GM12878 (cell line): ENCODE measurements around the gene ANP32B. TPM values are rescaled to one million over a fixed set of nuclear protein-coding genes. Genes with fewer than 3 reads are reported as not detected.

Experiments
- ATAC-seq: fragments of 200-7000 bp; cut with Tn5 transposase; 3 replicates; pipeline ENCODE4 v1.9.1; 2020; ENCODE audit warnings: mild to moderate bottlenecking, moderate library complexity
- BruUV-seq: library from RNA; stranded (reverse); fragments of 400-500 nt; replicated peaks from 2 replicates; lab custom pipeline; 2021; lab: Mats Ljungman, UMichigan
- CTCF ChIA-PET: fragments of 300-600 bp; sonication (Branson Sonifier 250); formaldehyde crosslinking; extraction: SDS; loops from one replicate; lab custom pipeline; 2021; ENCODE audit warnings: inconsistent platforms; lab: Yijun Ruan, JAX
- POLR2A ChIA-PET: fragments of 350-600 bp; formaldehyde crosslinking; extraction: SDS; loops from one replicate; lab custom pipeline; 2021; ENCODE audit warnings: inconsistent platforms; lab: Charles Lee
- RAD21 ChIA-PET: fragments of 300-600 bp; sonication (Branson Sonifier 250); formaldehyde crosslinking; loops from one replicate; lab custom pipeline; 2023; ENCODE audit warnings: antibody characterized with exemption; ENCODE audit not compliant: unreplicated experiment; lab: Charles Lee
- SMC1A ChIA-PET: fragments of 300-600 bp; sonication (Branson Sonifier 250); formaldehyde crosslinking; loops from one replicate; lab custom pipeline; 2023; ENCODE audit not compliant: unreplicated experiment, uncharacterized antibody; lab: Charles Lee
- DNase-seq: peaks from one replicate; pipeline ENCODE4 v3.0.0-alpha.2; 2011; ENCODE audit warnings: low read depth, low spot score
- FAIRE-seq: peaks from 3 replicates; lab custom pipeline; 2011; peaks lifted over from hg19 to GRCh38; lab: Jason Lieb, UNC
- H2AFZ ChIP-seq: 2 replicates; pipeline ENCODE4 v1.6.0; 2011; ENCODE audit warnings: low read depth, low read length, control low read depth; ENCODE audit not compliant: control insufficient read depth
- H3K27ac ChIP-seq: 2 replicates; pipeline ENCODE4 v1.5.1; 2011; ENCODE audit warnings: control low read depth; ENCODE audit not compliant: control insufficient read depth, insufficient read depth
- H3K27me3 ChIP-seq, 2 experiments: replicated peaks in 1 of 2; 2 replicates each; pipeline versions ENCODE4 v1.6.0 to v1.6.1; 2011; ENCODE audit warnings: low read length in 1 of 2; ENCODE audit not compliant: control insufficient read depth in 2 of 2, insufficient read depth in 2 of 2
- H3K36me3 ChIP-seq, 2 experiments: 2 replicates each; pipeline ENCODE4 v1.5.1; 2011; ENCODE audit warnings: low read length in 1 of 2; ENCODE audit not compliant: control insufficient read depth in 2 of 2, insufficient read depth in 2 of 2
- H3K4me1 ChIP-seq: 2 replicates; pipeline ENCODE4 v1.6.1; 2011; ENCODE audit warnings: mild to moderate bottlenecking, low read length, moderate library complexity, mixed read lengths; ENCODE audit not compliant: control insufficient read depth, insufficient read depth
- H3K4me2 ChIP-seq: 2 replicates; pipeline ENCODE4 v1.6.0; 2011; ENCODE audit warnings: control low read depth; ENCODE audit not compliant: control insufficient read depth, insufficient read depth
- H3K4me3 ChIP-seq: fragments of 200-600 bp; sonication (generic); 2 replicates; pipeline ENCODE4 v1.5.1; 2016
- H3K79me2 ChIP-seq: 2 replicates; pipeline ENCODE4 v1.6.0; 2011; ENCODE audit warnings: low read length; ENCODE audit not compliant: control insufficient read depth, insufficient read depth
- H3K9ac ChIP-seq: 2 replicates; pipeline ENCODE4 v1.8.0; 2011; ENCODE audit warnings: low read length, control low read depth, mixed read lengths; ENCODE audit not compliant: control insufficient read depth, insufficient read depth
- H3K9me3 ChIP-seq: replicated peaks from 3 replicates; pipeline ENCODE4 v1.5.1; 2011; ENCODE audit warnings: mild to moderate bottlenecking, low read length; ENCODE audit not compliant: control insufficient read depth, insufficient read depth
- H4K20me1 ChIP-seq: 2 replicates; pipeline ENCODE4 v1.6.0; 2011; ENCODE audit not compliant: control insufficient read depth, insufficient read depth
- BMI1 ChIP-seq: fragments of 450-650 bp; IDR thresholded peaks from 2 replicates; pipeline ENCODE4 v1.6.1; 2016; ENCODE audit warnings: mild to moderate bottlenecking, moderate library complexity, borderline replicate concordance
- CBFB ChIP-seq: IDR thresholded peaks from 2 replicates; pipeline ENCODE4 v1.6.1; 2016; ENCODE audit warnings: antibody characterized with exemption, low read depth
- CHD4 ChIP-seq: fragments of 200-600 bp; sonication (generic); IDR thresholded peaks from 2 replicates; pipeline ENCODE4 v1.6.1; 2016; ENCODE audit warnings: mild to moderate bottlenecking
- EGR1 ChIP-seq, 2 experiments: IDR thresholded peaks; 1 replicate in 1 of 2; 2 replicates in 1 of 2; pipeline ENCODE4 v1.6.1; 2011 to 2012; ENCODE audit warnings: low read depth in 2 of 2, low read length in 2 of 2, borderline replicate concordance in 1 of 2, mild to moderate bottlenecking in 1 of 2, moderate library complexity in 1 of 2
- GABPA ChIP-seq: IDR thresholded peaks from 2 replicates; pipeline ENCODE4 v1.6.1; 2014; ENCODE audit warnings: antibody characterized with exemption, low read depth, mild to moderate bottlenecking, inconsistent platforms
- HCFC1 ChIP-seq: fragments of 150-350 bp; IDR thresholded peaks from 2 replicates; pipeline ENCODE4 v1.6.1; 2014; ENCODE audit warnings: low read length
- MYC ChIP-seq: IDR thresholded peaks from 2 replicates; pipeline ENCODE4 v1.6.1; 2011; ENCODE audit warnings: mild to moderate bottlenecking, low read length, moderate library complexity, inconsistent platforms; ENCODE audit not compliant: insufficient read depth, insufficient replicate concordance, insufficient read length, severe bottlenecking
- NR2C2 ChIP-seq: IDR thresholded peaks from 2 replicates; pipeline ENCODE4 v1.6.1; 2011; ENCODE audit warnings: borderline replicate concordance, low read depth; ENCODE audit not compliant: control insufficient read depth, insufficient read length
- POLR2A ChIP-seq: IDR thresholded peaks from 2 replicates; pipeline ENCODE4 v1.6.1; 2011; ENCODE audit warnings: low read depth, mild to moderate bottlenecking, low read length
- YY1 ChIP-seq: IDR thresholded peaks from 2 replicates; pipeline ENCODE4 v1.6.1; 2011; ENCODE audit warnings: low read depth, mild to moderate bottlenecking, low read length
- WGBS: methylation state at CpG from one replicate; pipeline ENCODE4 v1.1.6; 2016; ENCODE audit warnings: low lambda C conversion rate; ENCODE audit not compliant: insufficient replicate concordance, insufficient coverage; ENCODE audit errors: missing lambda C conversion rate; 5-methylcytosine and 5-hydroxymethylcytosine counted together
- in situ Hi-C: fragments of 300-500 bp; cut with MboI; formaldehyde crosslinking; loops from 9 replicates; pipeline ENCODE4 v1.14.3; 2018; ENCODE audit warnings: mixed read lengths
- intact Hi-C: fragments of 100-400 bp; cut with micrococcal nuclease; formaldehyde crosslinking; loops from one replicate; pipeline ENCODE4 v1.14.2; 2022; ENCODE audit not compliant: unreplicated experiment
- polyA plus RNA-seq, 11 experiments: library from polyadenylated mRNA; depleted of rRNA in 4 of 11; unstranded in 6 of 11; stranded (reverse) in 5 of 11; fragments of >200 nt; fragmentation: Nextera tagmentation in 4 of 11; fragmentation: Illumina TruSeq in 1 of 11; extraction: Ambion mirVana in 4 of 11; extraction: Trizol in 1 of 11; gene quantifications; 1 replicate in 1 of 11; 2 replicates in 10 of 11; pipeline versions ENCODE4 v1.2.1 to v1.2.3, GENCODE V29; 2011 to 2016; ENCODE audit warnings: inconsistent platforms in 2 of 11, missing spikeins in 2 of 11, low read depth in 1 of 11
- total RNA-seq, 4 experiments: library from RNA; depleted of rRNA in 3 of 4; stranded (reverse); fragments of >200 nt in 3 of 4; fragmentation: Illumina TruSeq in 1 of 4; extraction: Trizol in 1 of 4; gene quantifications; 2 replicates each; pipeline versions ENCODE4 v1.2.1 to v1.2.3, GENCODE V29; 2013 to 2021
- TF ChIP-seq, protein P1 (sequence below): IDR thresholded peaks from 2 replicates; pipeline ENCODE4 v1.6.1; 2011; ENCODE audit warnings: mild to moderate bottlenecking, low read depth, low read length, moderate library complexity; ENCODE audit not compliant: insufficient replicate concordance

The ANP32B gene
- total and polyA plus RNA-seq, 10 of the 15 experiments (the other 5 are each of a cell fraction or from before 2014, with no cell fraction given), result 24.5 to 419 (median 171) TPM

DNA sequence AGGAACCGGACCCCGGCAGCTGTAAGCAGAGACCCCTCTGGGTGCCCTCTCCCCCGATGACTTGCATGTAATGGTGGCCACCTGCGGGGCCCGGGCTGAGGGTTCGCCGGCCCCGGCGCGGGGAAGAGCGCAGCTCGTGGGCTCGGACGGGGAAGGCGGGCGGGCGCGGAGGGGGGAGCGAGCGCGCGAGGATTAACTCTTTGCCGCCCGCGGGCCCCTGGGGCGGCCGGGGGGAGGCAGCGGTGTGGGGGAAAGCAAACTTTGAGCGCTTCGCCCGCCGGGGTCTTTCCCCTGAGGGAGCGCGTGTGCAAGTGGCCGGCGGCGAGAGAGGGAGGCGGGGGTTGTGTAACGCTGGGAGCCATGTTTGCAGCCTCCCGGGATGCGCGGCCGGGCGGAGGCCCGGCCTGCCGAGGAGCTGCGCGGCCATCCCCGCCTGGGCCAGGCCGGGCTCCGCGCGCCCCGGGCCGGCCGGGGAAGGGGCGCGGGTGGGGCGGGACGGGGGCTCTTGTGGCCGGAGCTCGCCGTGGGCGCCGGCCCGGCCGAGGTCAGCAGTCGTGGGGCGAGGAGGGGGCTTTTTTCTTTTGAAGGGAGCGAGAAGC, 547 bp downstream of the ANP32B start:
- CTCF ChIA-PET, result interaction anchor here (1.1 to 3.6 kb wide), 4 partner anchors 16 to 62 kb away, joined by 3 to 26 read pairs (median 4); partner anchors contain the start of gene TRMO
- RAD21 ChIA-PET, result interaction anchor here (1.2 to 1.8 kb wide), 3 partner anchors 50 to 346 kb away, joined by 3 to 9 read pairs (median 3); no protein-coding TSS in a partner anchor
- no peaks in the 10 kb centered on the region for H3K36me3 ChIP-seq
- 0 out of 2 replicates have a peak overlapping the region, but pooled peaks have one; percentile 9 for H3K4me2 ChIP-seq
- H3K4me1 ChIP-seq, result peaks cover 18% of the 10 kb centered on the region
- peaks cover 64% of the 10 kb centered on the region for H3K79me2 ChIP-seq
- in situ Hi-C loops, result no loop called here
- no peaks in the 10 kb centered on the region for H3K9me3 ChIP-seq
- WGBS, result under 1% methylated on average over 59 of the region's 70 CpGs
- H3K9ac ChIP-seq, result peak overlapping the region; percentile 99
- peak overlapping the region; percentile 34 for H2AFZ ChIP-seq
- H3K27ac ChIP-seq, result peak overlapping the region; percentile 99
- H4K20me1 ChIP-seq, result no peaks in the 10 kb centered on the region
- POLR2A ChIA-PET, result interaction anchor here (0.5 to 2.0 kb wide), 6 partner anchors 62 to 273 kb away, joined by 3 to 7 read pairs (median 6); partner anchors contain the start of genes NANS and TRMO
- TSS peak; percentile 45 for BruUV-seq
- peak; percentile 25 for ATAC-seq
- no peaks in the 10 kb centered on the region for H3K27me3 ChIP-seq
- no peak for FAIRE-seq
- SMC1A ChIA-PET, result interaction anchor here (0.8 to 0.9 kb wide), 2 partner anchors 24 to 55 kb away, joined by 3 read pairs; no protein-coding TSS in a partner anchor
- intact Hi-C loops, result loop anchor here (2.0 kb wide), 2 partner anchors 51 to 61 kb away; partner anchors contain the start of gene TRMO
- DNase-seq, result no peak
- TF ChIP-seq BMI1, result no peak
- TF ChIP-seq, protein P1, sequence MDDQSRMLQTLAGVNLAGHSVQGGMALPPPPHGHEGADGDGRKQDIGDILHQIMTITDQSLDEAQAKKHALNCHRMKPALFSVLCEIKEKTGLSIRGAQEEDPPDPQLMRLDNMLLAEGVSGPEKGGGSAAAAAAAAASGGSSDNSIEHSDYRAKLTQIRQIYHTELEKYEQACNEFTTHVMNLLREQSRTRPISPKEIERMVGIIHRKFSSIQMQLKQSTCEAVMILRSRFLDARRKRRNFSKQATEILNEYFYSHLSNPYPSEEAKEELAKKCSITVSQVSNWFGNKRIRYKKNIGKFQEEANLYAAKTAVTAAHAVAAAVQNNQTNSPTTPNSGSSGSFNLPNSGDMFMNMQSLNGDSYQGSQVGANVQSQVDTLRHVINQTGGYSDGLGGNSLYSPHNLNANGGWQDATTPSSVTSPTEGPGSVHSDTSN, result no peak
- peak; percentile 71; the same call in 1 of the 2 replicates for TF ChIP-seq YY1
- no peak for TF ChIP-seq GABPA
- TF ChIP-seq HCFC1, result no peak
- peak in 1 of 2 experiments; percentile 15; a peak in 1 of 3 replicates for TF ChIP-seq EGR1 (IDR thresholded peaks at IDR 0.05; ENCODE audit: borderline replicate concordance in 1 of 2, low read depth in 2 of 2, low read length in 2 of 2)
- TF ChIP-seq MYC, result peak; percentile 39
- TF ChIP-seq CHD4, result no peak
- TF ChIP-seq NR2C2, result no peak
- peak; percentile 65 for TF ChIP-seq POLR2A
- TF ChIP-seq CBFB, result no peak
- H3K4me3 ChIP-seq, result peak overlapping the region; percentile 90
